Ishikawa (cell line): ENCODE results near the gene VASN.

Experiments used
- CEBPB ChIP-seq: IDR thresholded peaks from 2 replicates; pipeline ENCODE4 v1.6.1; 2012
- CREB1 ChIP-seq: IDR thresholded peaks from 2 replicates; pipeline ENCODE4 v1.6.1; 2012; ENCODE audit warnings: low read depth
- EGR1 ChIP-seq: IDR thresholded peaks from 2 replicates; pipeline ENCODE4 v1.6.1; 2012
- EP300 ChIP-seq: IDR thresholded peaks from 2 replicates; pipeline ENCODE4 v1.6.1; 2012; ENCODE audit warnings: borderline replicate concordance
- FOXM1 ChIP-seq: IDR thresholded peaks from 2 replicates; pipeline ENCODE4 v1.6.1; 2012; ENCODE audit warnings: low read depth, borderline replicate concordance
- MAX ChIP-seq: IDR thresholded peaks from 2 replicates; pipeline ENCODE4 v1.6.1; 2012
- NFIC ChIP-seq: IDR thresholded peaks from 2 replicates; pipeline ENCODE4 v1.6.1; 2012
- RAD21 ChIP-seq: IDR thresholded peaks from 2 replicates; pipeline ENCODE4 v1.6.1; 2012; ENCODE audit warnings: low read depth
- REST ChIP-seq: IDR thresholded peaks from 2 replicates; pipeline ENCODE4 v1.6.1; 2012; ENCODE audit warnings: low read depth, mild to moderate bottlenecking
- TAF1 ChIP-seq: IDR thresholded peaks from 2 replicates; pipeline ENCODE4 v1.6.1; 2012; ENCODE audit warnings: low read depth, mild to moderate bottlenecking
- TCF12 ChIP-seq: IDR thresholded peaks from 2 replicates; pipeline ENCODE4 v1.6.1; 2012; ENCODE audit warnings: low read depth
- TEAD4 ChIP-seq: IDR thresholded peaks from 2 replicates; pipeline ENCODE4 v1.6.1; 2012
- USF1 ChIP-seq: IDR thresholded peaks from 2 replicates; pipeline ENCODE4 v1.6.1; 2012
- YY1 ChIP-seq: IDR thresholded peaks from 2 replicates; pipeline ENCODE4 v1.6.1; 2012; ENCODE audit warnings: low read depth
- ZBTB7A ChIP-seq: IDR thresholded peaks from 2 replicates; pipeline ENCODE4 v1.6.1; 2012; ENCODE audit warnings: low read depth

VASN gene

GRCh38 chr16:4330277-4330874 lies 41.3 kb upstream of the VASN start:
- TF ChIP-seq ZBTB7A (no peak), EP300 (no peak), RAD21 (peak; percentile 89), CEBPB (no peak), TEAD4 (no peak), YY1 (no peak), TAF1 (no peak)

GRCh38 chr16:4332083-4332482 lies 39.6 kb upstream of the VASN start:
- TF ChIP-seq ZBTB7A, result no peak
- no peak for TF ChIP-seq REST
- no peak for TF ChIP-seq NFIC
- no peak for TF ChIP-seq TCF12

- TF ChIP-seq YY1, result no peak
- TF ChIP-seq USF1, result no peak
- no peak for TF ChIP-seq TCF12
- no peak for TF ChIP-seq TAF1
- no peak for TF ChIP-seq NFIC
- no peak for TF ChIP-seq EP300
- TF ChIP-seq EGR1, result no peak
- no peak for TF ChIP-seq CEBPB
- no peak for TF ChIP-seq FOXM1
- TF ChIP-seq ZBTB7A, result no peak
- no peak for TF ChIP-seq REST
- TF ChIP-seq TEAD4, result no peak
These were observed 38.9 kb upstream of the VASN start for GRCh38 chr16:4332623-4333307.

- TF ChIP-seq RAD21, result no peak
These were observed 38.4 kb upstream of the VASN start for GRCh38 chr16:4333308-4333638.

GRCh38 chr16:4334724-4335495 lies 36.7 kb upstream of the VASN start:
- TF ChIP-seq NFIC (no peak), CREB1 (no peak), EP300 (no peak), ZBTB7A (no peak), RAD21 (no peak), EGR1 (no peak), YY1 (no peak), FOXM1 (no peak), REST (no peak), MAX (no peak), TCF12 (no peak)
